ENCODE results near the gene PAPPA2. TPM values are rescaled to one million over a fixed set of nuclear protein-coding genes. Genes with fewer than 3 reads are reported as not detected.

PAPPA2 gene
- total RNA-seq, 6 donors from 2014 or later, result under 0.01 to 2.4 (median 0.45) TPM

GRCh38 chr1:176566004-176566975 is 103.3 kb downstream of the PAPPA2 start:
- H3K9me3 ChIP-seq, result no peaks in the 10 kb centered on the region
- no peaks in the 10 kb centered on the region for H3K36me3 ChIP-seq
- H3K4me3 ChIP-seq, result no peak overlapping the region
- peak in 1 of 2 donors; percentile 41 for ATAC-seq (ENCODE audit: low FRiP score in 2 of 2)
- no peak for DNase-seq
- H3K27ac ChIP-seq, result no peak overlapping the region
- WGBS, 2 donors, result 16 to 32% methylated on average over 2 of the region's 2 CpGs
- no peak for TF ChIP-seq POLR2AphosphoS5 (IDR thresholded peaks at IDR 0.05)
- no peak for TF ChIP-seq EP300 (IDR thresholded peaks at IDR 0.05)
- TF ChIP-seq POLR2A (IDR thresholded peaks at IDR 0.05), result no peak
- TF ChIP-seq, protein P1, sequence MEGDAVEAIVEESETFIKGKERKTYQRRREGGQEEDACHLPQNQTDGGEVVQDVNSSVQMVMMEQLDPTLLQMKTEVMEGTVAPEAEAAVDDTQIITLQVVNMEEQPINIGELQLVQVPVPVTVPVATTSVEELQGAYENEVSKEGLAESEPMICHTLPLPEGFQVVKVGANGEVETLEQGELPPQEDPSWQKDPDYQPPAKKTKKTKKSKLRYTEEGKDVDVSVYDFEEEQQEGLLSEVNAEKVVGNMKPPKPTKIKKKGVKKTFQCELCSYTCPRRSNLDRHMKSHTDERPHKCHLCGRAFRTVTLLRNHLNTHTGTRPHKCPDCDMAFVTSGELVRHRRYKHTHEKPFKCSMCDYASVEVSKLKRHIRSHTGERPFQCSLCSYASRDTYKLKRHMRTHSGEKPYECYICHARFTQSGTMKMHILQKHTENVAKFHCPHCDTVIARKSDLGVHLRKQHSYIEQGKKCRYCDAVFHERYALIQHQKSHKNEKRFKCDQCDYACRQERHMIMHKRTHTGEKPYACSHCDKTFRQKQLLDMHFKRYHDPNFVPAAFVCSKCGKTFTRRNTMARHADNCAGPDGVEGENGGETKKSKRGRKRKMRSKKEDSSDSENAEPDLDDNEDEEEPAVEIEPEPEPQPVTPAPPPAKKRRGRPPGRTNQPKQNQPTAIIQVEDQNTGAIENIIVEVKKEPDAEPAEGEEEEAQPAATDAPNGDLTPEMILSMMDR (IDR thresholded peaks at IDR 0.05), result no peak
- H3K27me3 ChIP-seq, result no peaks in the 10 kb centered on the region
- H3K4me1 ChIP-seq, result peaks cover 4 to 20% (median 10%) of the 10 kb centered on the region in 4 donors

GRCh38 chr1:176567190-176567794 is 104.3 kb downstream of the PAPPA2 start:
- H3K4me1 ChIP-seq, result peaks cover 4 to 20% (median 10%) of the 10 kb centered on the region in 4 donors
- no peaks in the 10 kb centered on the region for H3K36me3 ChIP-seq
- no peak overlapping the region for H3K4me3 ChIP-seq
- no peaks in the 10 kb centered on the region for H3K27me3 ChIP-seq
- no peak for TF ChIP-seq POLR2AphosphoS5 (IDR thresholded peaks at IDR 0.05)
- H3K27ac ChIP-seq, result no peak overlapping the region
- no peak for DNase-seq
- 43 to 46% methylated on average over 3 of the region's 3 CpGs for WGBS, 2 donors
- no peaks in the 10 kb centered on the region for H3K9me3 ChIP-seq
- ATAC-seq (ENCODE audit: low FRiP score in 2 of 2), result peak in 1 of 2 donors; percentile 7

GRCh38 chr1:176568185-176568584 is 105.2 kb downstream of the PAPPA2 start:
- whole genome bisulfite sequencing, 2 donors, result 26 to 55% methylated on average over 1 of the region's 1 CpG
- DNase-seq (no peak), ATAC-seq (ENCODE audit: low FRiP score in 2 of 2) (no peak)
- H3K4me3 ChIP-seq, result no peak overlapping the region
- no peak overlapping the region for H3K27ac ChIP-seq
- peaks cover 4 to 20% (median 10%) of the 10 kb centered on the region in 4 donors for H3K4me1 ChIP-seq
- H3K36me3 ChIP-seq, result no peaks in the 10 kb centered on the region
- no peaks in the 10 kb centered on the region for H3K9me3 ChIP-seq
- TF ChIP-seq POLR2AphosphoS5 (IDR thresholded peaks at IDR 0.05) (no peak), EP300 (IDR thresholded peaks at IDR 0.05) (no peak), POLR2A (IDR thresholded peaks at IDR 0.05) (no peak)
- TF ChIP-seq, protein P1 (IDR thresholded peaks at IDR 0.05), result no peak
- no peaks in the 10 kb centered on the region for H3K27me3 ChIP-seq

GRCh38 chr1:176574756-176575155 is 111.8 kb downstream of the PAPPA2 start:
- 80 to 83% methylated on average over 2 of the region's 2 CpGs for WGBS, 2 donors
- Histone ChIP-seq H3K27me3 (no peaks in the 10 kb centered on the region), H3K36me3 (no peaks in the 10 kb centered on the region), H3K27ac (no peak overlapping the region), H3K9me3 (no peaks in the 10 kb centered on the region), H3K4me1 (no peaks in the 10 kb centered on the region), H3K4me3 (no peak overlapping the region)
- no peak for DNase-seq
- no peak for ATAC-seq (ENCODE audit: low FRiP score in 2 of 2)
- no peak for TF ChIP-seq EP300 (IDR thresholded peaks at IDR 0.05)
- TF ChIP-seq POLR2AphosphoS5 (IDR thresholded peaks at IDR 0.05), result no peak
- TF ChIP-seq, protein P1 (IDR thresholded peaks at IDR 0.05), result no peak
- no peak for TF ChIP-seq POLR2A (IDR thresholded peaks at IDR 0.05)

DNA sequence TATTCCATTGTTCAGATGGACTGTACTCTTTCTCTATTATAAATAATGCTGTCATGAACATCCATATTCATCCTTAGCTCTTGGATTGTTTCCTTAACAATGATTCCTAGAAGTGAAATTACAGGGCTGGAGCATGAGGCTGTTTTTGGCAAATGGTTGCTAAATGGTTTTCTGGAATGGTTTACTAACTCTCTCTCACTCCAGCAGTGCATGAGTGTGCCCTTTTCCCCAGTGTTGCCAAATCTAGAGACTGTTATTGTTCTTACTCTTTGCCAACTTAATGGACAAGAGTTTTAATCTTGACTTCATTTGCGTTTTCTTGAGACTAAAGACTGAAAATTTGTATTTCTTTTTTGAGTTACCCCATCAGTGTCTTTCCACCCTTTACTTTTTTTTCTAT is 113.0 kb downstream of the PAPPA2 start:
- DNase-seq, result no peak
- Histone ChIP-seq H3K4me3 (no peak overlapping the region), H3K27ac (no peak overlapping the region), H3K9me3 (no peaks in the 10 kb centered on the region), H3K36me3 (no peaks in the 10 kb centered on the region), H3K4me1 (no peaks in the 10 kb centered on the region), H3K27me3 (no peaks in the 10 kb centered on the region)
- no peak for ATAC-seq (ENCODE audit: low FRiP score in 2 of 2)
- 68 to 72% methylated on average over 1 of the region's 1 CpG for WGBS, 2 donors
- TF ChIP-seq POLR2AphosphoS5 (IDR thresholded peaks at IDR 0.05) (no peak), POLR2A (IDR thresholded peaks at IDR 0.05) (no peak), EP300 (IDR thresholded peaks at IDR 0.05) (no peak)
- TF ChIP-seq, protein P1 (IDR thresholded peaks at IDR 0.05), result no peak
